Fibroblast of lung (primary cell): ENCODE data around the gene RUNDC3A.

Experiments
- CTCF ChIP-seq, 2 donors: IDR thresholded peaks in 1 of 2; conservative IDR thresholded peaks in 1 of 2; 1 replicate in 1 of 2; 2 replicates in 1 of 2; pipeline ENCODE4 v1.5.1; 2011 to 2012; ENCODE audit warnings: low read length in 2 of 2, control low read depth in 1 of 2, inconsistent platforms in 1 of 2, low read depth in 1 of 2, mild to moderate bottlenecking in 1 of 2
- EZH2 ChIP-seq: IDR thresholded peaks from 2 replicates; pipeline ENCODE4 v1.5.1; 2012; ENCODE audit warnings: low read length, control low read depth, mild to moderate bottlenecking; ENCODE audit errors: missing control alignments

- TF ChIP-seq CTCF (conservative IDR thresholded peaks at IDR 0.05 in 1 of 2, IDR thresholded peaks at IDR 0.05 in 1 of 2; ENCODE audit: low read depth in 1 of 2, low read length in 2 of 2) = no peak
- TF ChIP-seq EZH2 = no peak
Observed at GRCh38 chr17:44279666-44280391, 28.6 kb upstream of the RUNDC3A start.
